HepG2 (cell line): Measurements from ENCODE around the gene LDLRAD4. TPM values are rescaled to one million over a fixed set of nuclear protein-coding genes. Genes with fewer than 3 reads are reported as not detected.

Source experiments
- ATAC-seq: fragments of 200-7000 bp; cut with Tn5 transposase; 3 replicates; pipeline ENCODE4 v1.9.1; 2020; ENCODE audit warnings: mild to moderate bottlenecking, moderate library complexity
- BruUV-seq: library from RNA; stranded (reverse); fragments of 400-500 nt; replicated peaks from 2 replicates; lab custom pipeline; 2021; lab: Mats Ljungman, UMichigan
- CTCF ChIA-PET: fragments of 300-600 bp; formaldehyde crosslinking; extraction: SDS; loops from one replicate; lab custom pipeline; 2021; ENCODE audit warnings: low total read pairs, inconsistent platforms, low intra/inter-chr PET ratio; lab: Yijun Ruan, JAX
- POLR2A ChIA-PET: fragments of 350-600 bp; sonication (Branson Sonifier 250); formaldehyde crosslinking; loops from one replicate; lab custom pipeline; 2020; ENCODE audit warnings: antibody characterized with exemption, inconsistent platforms; lab: Yijun Ruan, JAX
- DNase-seq: peaks from one replicate; pipeline ENCODE4 v3.0.0-alpha.2; 2015; ENCODE audit warnings: low spot score
- FAIRE-seq: peaks from 3 replicates; lab custom pipeline; 2011; peaks lifted over from hg19 to GRCh38; lab: Jason Lieb, UNC
- H2AFZ ChIP-seq: one replicate; pipeline ENCODE4 v1.6.1; 2011; ENCODE audit warnings: low read length, inconsistent platforms
- H3K27ac ChIP-seq: fragments of 300-600 bp; 3 replicates; pipeline ENCODE4 v1.8.0; 2011; ENCODE audit warnings: mixed run types, mild to moderate bottlenecking, mixed read lengths, low read length, inconsistent platforms; ENCODE audit not compliant: insufficient read depth; ENCODE audit errors: extremely low read length
- H3K27me3 ChIP-seq, 2 experiments: fragments of 200-600 bp in 1 of 2; 2 replicates in 1 of 2; 3 replicates in 1 of 2; pipeline versions ENCODE4 v1.6.0 to v1.8.0; 2011; ENCODE audit warnings: low read length in 2 of 2, mild to moderate bottlenecking in 2 of 2, moderate library complexity in 2 of 2, inconsistent platforms in 1 of 2; ENCODE audit not compliant: insufficient read depth in 2 of 2, control insufficient read depth in 1 of 2
- H3K36me3 ChIP-seq, 2 experiments: fragments of 200-600 bp in 1 of 2; replicated peaks in 1 of 2; 2 replicates in 1 of 2; 3 replicates in 1 of 2; pipeline versions ENCODE4 v1.5.1 to v1.8.0; 2011; ENCODE audit warnings: low read length in 2 of 2, inconsistent platforms in 1 of 2; ENCODE audit not compliant: insufficient read depth in 2 of 2, control insufficient read depth in 1 of 2
- H3K4me1 ChIP-seq: 2 replicates; pipeline ENCODE4 v1.5.1; 2012; ENCODE audit warnings: low read length, inconsistent platforms; ENCODE audit not compliant: insufficient read depth
- H3K4me2 ChIP-seq: 2 replicates; pipeline ENCODE4 v1.6.0; 2011; ENCODE audit warnings: low read depth, low read length, inconsistent platforms
- H3K4me3 ChIP-seq, 3 experiments: fragments of 200-600 bp in 1 of 3; sonication (generic), shearing (Covaris generic) in 1 of 3; replicated peaks in 1 of 3; 2 replicates each; pipeline ENCODE4 v1.5.1; 2011 to 2016; ENCODE audit warnings: low read length in 3 of 3, inconsistent platforms in 2 of 3, low read depth in 2 of 3, mild to moderate bottlenecking in 2 of 3, control low read depth in 1 of 3, mixed read lengths in 1 of 3; ENCODE audit not compliant: insufficient read depth in 1 of 3
- H3K79me2 ChIP-seq: one replicate; pipeline ENCODE4 v1.6.1; 2011; ENCODE audit warnings: low read length, inconsistent platforms; ENCODE audit not compliant: insufficient read depth
- H3K9ac ChIP-seq: 2 replicates; pipeline ENCODE4 v1.6.0; 2011; ENCODE audit warnings: mild to moderate bottlenecking, low read depth, low read length, inconsistent platforms; ENCODE audit not compliant: insufficient read depth
- H3K9me3 ChIP-seq: 2 replicates; pipeline ENCODE4 v1.5.1; 2012; ENCODE audit warnings: mild to moderate bottlenecking, low read length
- H4K20me1 ChIP-seq: 2 replicates; pipeline ENCODE4 v1.6.0; 2011; ENCODE audit warnings: inconsistent platforms, mild to moderate bottlenecking, low read length, moderate library complexity; ENCODE audit not compliant: insufficient read depth
- ARID2 ChIP-seq: sonication (generic); formaldehyde crosslinking; IDR thresholded peaks from 2 replicates; pipeline ENCODE4 v1.8.1; 2022; ENCODE audit warnings: mild to moderate bottlenecking, missing genetic modification reagents, borderline replicate concordance
- BHLHE40 ChIP-seq: IDR thresholded peaks from 2 replicates; pipeline ENCODE4 v1.6.1; 2011; ENCODE audit warnings: low read length, improper control_type of control experiment
- CEBPZ ChIP-seq: IDR thresholded peaks from 2 replicates; pipeline ENCODE4 v1.6.1; 2012; ENCODE audit warnings: low read length, improper control_type of control experiment
- CENPT ChIP-seq: sonication (generic); formaldehyde crosslinking; IDR thresholded peaks from 2 replicates; pipeline ENCODE4 v1.8.0; 2022; ENCODE audit warnings: low read depth, mild to moderate bottlenecking, moderate library complexity, missing genetic modification reagents
- ELK4 ChIP-seq: sonication (generic); formaldehyde crosslinking; IDR thresholded peaks from 2 replicates; pipeline ENCODE4 v1.9.0; 2021; ENCODE audit warnings: missing genetic modification reagents, borderline replicate concordance
- JDP2 ChIP-seq: sonication (generic); formaldehyde crosslinking; IDR thresholded peaks from 2 replicates; pipeline ENCODE4 v1.8.1; 2022; ENCODE audit warnings: missing genetic modification reagents, borderline replicate concordance
- SP5 ChIP-seq: IDR thresholded peaks from 2 replicates; pipeline ENCODE4 v1.6.1; 2016; ENCODE audit warnings: low read depth, borderline replicate concordance
- ZBTB10 ChIP-seq: sonication (generic); formaldehyde crosslinking; IDR thresholded peaks from 2 replicates; pipeline ENCODE4 v1.4.0; 2020; ENCODE audit warnings: missing genetic modification reagents, borderline replicate concordance
- ZNF362 ChIP-seq: sonication (generic); formaldehyde crosslinking; IDR thresholded peaks from 2 replicates; pipeline ENCODE4 v1.4.0; 2020; ENCODE audit warnings: missing genetic modification reagents, mild to moderate bottlenecking, borderline replicate concordance
- ZNF780A ChIP-seq: sonication (generic); formaldehyde crosslinking; IDR thresholded peaks from 2 replicates; pipeline ENCODE4 v1.8.0; 2022; ENCODE audit warnings: mild to moderate bottlenecking, missing genetic modification reagents, moderate library complexity
- WGBS: methylation state at CpG from one replicate; pipeline ENCODE4 v1.1.6; 2017; ENCODE audit warnings: low lambda C conversion rate; 5-methylcytosine and 5-hydroxymethylcytosine counted together
- in situ Hi-C: cut with HindIII; loops from 2 replicates; pipeline ENCODE4 v1.10.0; 2017; ENCODE audit warnings: low pct_unique_long_range_greater_than_20kb; ENCODE audit not compliant: extremely low pct_ligation_motif_present
- intact Hi-C: fragments of 100-400 bp; cut with micrococcal nuclease; formaldehyde crosslinking; loops from one replicate; pipeline ENCODE4 v1.10.0; 2022; ENCODE audit not compliant: unreplicated experiment
- polyA plus RNA-seq, 8 experiments: library from polyadenylated mRNA; depleted of rRNA in 3 of 8; stranded (reverse) in 7 of 8; unstranded in 1 of 8; fragments of >200 nt; fragmentation: Illumina TruSeq in 4 of 8; extraction: Trizol in 4 of 8; gene quantifications; 2 replicates each; pipeline versions ENCODE4 v1.2.1 to v1.2.3, GENCODE V29; 2011 to 2016; ENCODE audit warnings: low read depth in 4 of 8, missing spikeins in 1 of 8, mixed read lengths in 1 of 8; ENCODE audit not compliant: insufficient read depth in 1 of 8
- total RNA-seq, 5 experiments: library from RNA; depleted of rRNA; stranded (reverse); fragments of >200 nt; fragmentation: Illumina TruSeq; extraction: Trizol; gene quantifications; 2 replicates each; pipeline ENCODE4 v1.2.3, GENCODE V29; 2016; ENCODE audit warnings: low read depth in 1 of 5

The LDLRAD4 gene
- total and polyA plus RNA-seq, 2 of the 13 experiments (the other 11 are each of a cell fraction or from before 2014, with no cell fraction given): 13.6 to 20.9 TPM

- no peak for ATAC-seq
- Histone ChIP-seq H3K4me3 (no peak overlapping the region), H3K36me3 (no peaks in the 10 kb centered on the region), H3K4me1 (peaks cover 41% of the 10 kb centered on the region), H3K4me2 (no peak overlapping the region), H3K27ac (no peak overlapping the region)
- intact Hi-C loops: no loop called here
- no TSS peak for BruUV-seq
- POLR2A ChIA-PET: no interaction called here
- DNase-seq: no peak
- no peak for TF ChIP-seq CEBPZ
- no peak for TF ChIP-seq ARID2 (CRISPR knock-in tag)
- no peak for TF ChIP-seq ELK4 (CRISPR knock-in tag)
- TF ChIP-seq ZBTB10 (CRISPR knock-in tag): no peak
- no peak for TF ChIP-seq JDP2
- no peak for TF ChIP-seq CENPT (CRISPR knock-in tag)
- no peak for TF ChIP-seq SP5 (CRISPR knock-in tag)
- TF ChIP-seq ZNF362 (CRISPR knock-in tag): no peak
- no peak for TF ChIP-seq BHLHE40
- no peak for TF ChIP-seq ZNF780A (CRISPR knock-in tag)
- TF ChIP-seq, all 625 proteins: peak for 0
- Histone ChIP-seq H4K20me1 (no peaks in the 10 kb centered on the region), H3K79me2 (no peaks in the 10 kb centered on the region), H3K9ac (no peak overlapping the region), H2AFZ (no peak overlapping the region), H3K9me3 (no peaks in the 10 kb centered on the region), H3K27me3 (no peaks in the 10 kb centered on the region)
- in situ Hi-C loops: no loop called here
- FAIRE-seq: no peak
- CTCF ChIA-PET: no interaction called here
- WGBS: 93% methylated on average over 4 of the region's 4 CpGs
Observed at GRCh38 chr18:13414521-13414920, 196.0 kb downstream of the LDLRAD4 start.
